Measurements from ENCODE around the gene FBN1.

DNA sequence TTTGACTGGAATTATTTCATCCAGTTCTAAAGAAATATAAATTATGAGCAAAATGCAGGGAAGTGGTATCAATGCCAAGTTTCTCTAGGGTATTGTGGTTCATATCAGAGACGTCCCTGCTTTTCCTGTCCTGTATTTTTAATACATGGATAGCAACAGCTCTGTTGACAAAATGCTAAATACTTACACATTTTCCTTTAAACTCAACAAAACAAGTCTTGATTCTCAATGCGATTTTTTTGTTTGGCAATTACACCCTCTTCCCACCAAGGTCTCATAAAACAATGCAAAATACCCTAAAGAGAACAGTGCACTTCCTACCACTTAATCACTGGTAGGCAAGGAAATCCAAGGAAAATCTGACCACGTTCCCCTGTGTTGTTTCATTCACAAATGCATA, 194.3 kb downstream of the FBN1 start:
- TF ChIP-seq, protein P1, sequence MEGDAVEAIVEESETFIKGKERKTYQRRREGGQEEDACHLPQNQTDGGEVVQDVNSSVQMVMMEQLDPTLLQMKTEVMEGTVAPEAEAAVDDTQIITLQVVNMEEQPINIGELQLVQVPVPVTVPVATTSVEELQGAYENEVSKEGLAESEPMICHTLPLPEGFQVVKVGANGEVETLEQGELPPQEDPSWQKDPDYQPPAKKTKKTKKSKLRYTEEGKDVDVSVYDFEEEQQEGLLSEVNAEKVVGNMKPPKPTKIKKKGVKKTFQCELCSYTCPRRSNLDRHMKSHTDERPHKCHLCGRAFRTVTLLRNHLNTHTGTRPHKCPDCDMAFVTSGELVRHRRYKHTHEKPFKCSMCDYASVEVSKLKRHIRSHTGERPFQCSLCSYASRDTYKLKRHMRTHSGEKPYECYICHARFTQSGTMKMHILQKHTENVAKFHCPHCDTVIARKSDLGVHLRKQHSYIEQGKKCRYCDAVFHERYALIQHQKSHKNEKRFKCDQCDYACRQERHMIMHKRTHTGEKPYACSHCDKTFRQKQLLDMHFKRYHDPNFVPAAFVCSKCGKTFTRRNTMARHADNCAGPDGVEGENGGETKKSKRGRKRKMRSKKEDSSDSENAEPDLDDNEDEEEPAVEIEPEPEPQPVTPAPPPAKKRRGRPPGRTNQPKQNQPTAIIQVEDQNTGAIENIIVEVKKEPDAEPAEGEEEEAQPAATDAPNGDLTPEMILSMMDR (IDR thresholded peaks at IDR 0.05): no peak
- TF ChIP-seq POLR2A (IDR thresholded peaks at IDR 0.05) (no peak), POLR2AphosphoS5 (IDR thresholded peaks at IDR 0.05) (no peak)

Data from sigmoid colon (tissue), 4 donors.